ENCODE measurements around the gene ST8SIA6.

The ST8SIA6 gene

DNA sequence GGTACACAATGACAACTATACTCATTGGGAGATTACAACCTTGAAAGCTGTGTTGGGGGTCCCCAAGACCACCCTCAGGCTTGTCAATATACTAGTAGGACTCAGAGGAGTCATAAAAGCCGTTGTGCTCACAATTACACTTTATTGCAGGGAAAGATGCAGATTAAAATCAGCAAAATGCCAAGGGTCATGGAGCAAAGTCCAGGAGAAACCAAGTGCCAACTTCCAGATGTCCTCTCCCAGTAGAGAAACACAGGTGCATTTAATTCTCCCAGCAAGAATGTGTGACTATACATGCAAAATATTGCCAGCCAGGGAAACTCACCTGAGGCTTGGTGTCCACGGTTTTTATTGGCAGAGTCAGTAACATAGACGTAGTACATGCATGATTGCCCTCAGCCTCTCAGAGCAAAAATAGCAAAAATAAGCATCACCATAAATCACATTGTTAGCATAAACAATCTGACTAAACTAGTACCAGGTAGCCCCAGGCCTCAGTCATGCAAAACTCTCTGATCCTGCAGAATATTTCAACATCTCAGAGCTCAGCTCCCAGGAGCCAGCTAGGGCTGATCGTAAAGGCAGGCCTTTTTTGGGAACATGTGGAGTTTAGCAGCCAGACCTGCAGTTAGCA lies 175.7 kb downstream of the ST8SIA6 start:
- TF ChIP-seq ZFP3 (CRISPR knock-in tag; IDR thresholded peaks at IDR 0.05), result no peak
- no peak for TF ChIP-seq BACH2 (CRISPR knock-in tag; IDR thresholded peaks at IDR 0.05; ENCODE audit: borderline replicate concordance)
- TF ChIP-seq TOX (CRISPR knock-in tag; IDR thresholded peaks at IDR 0.05; ENCODE audit: borderline replicate concordance), result no peak
- no peak for ATAC-seq

DNA sequence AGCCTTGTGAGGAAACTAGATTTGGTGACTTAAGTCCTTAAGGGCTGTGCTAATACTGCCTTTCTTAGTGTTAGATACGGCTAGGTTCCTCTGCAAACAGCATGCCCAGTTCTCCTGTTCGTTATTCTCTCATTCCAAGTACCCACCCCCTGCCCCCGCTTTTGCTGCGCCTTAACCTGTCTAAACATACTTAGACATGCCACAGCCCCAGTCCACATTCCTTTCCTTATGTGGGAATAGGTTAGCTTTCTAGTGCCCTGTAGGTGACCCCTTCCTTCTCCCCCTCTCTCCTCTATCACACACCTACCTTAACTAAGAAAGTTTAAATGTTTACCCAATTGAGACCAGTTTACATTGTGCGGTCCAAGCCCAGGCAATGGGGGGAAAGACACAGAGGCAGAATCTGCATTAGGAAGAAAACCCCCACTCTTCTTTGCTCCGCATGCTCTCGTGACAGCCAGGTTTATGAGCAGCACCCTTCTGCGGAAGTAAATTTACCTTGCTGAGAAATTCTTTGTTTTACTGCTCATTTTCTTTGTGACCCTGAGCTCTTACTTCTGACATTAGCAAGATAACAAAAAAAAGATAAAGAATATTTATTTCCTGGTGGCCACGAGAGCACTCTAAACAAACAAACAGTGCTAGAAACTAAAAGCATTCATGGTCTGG lies 177.5 kb downstream of the ST8SIA6 start:
- ATAC-seq, result no peak
- TF ChIP-seq GLIS3 (CRISPR knock-in tag; IDR thresholded peaks at IDR 0.05) (no peak), TOX (CRISPR knock-in tag; IDR thresholded peaks at IDR 0.05; ENCODE audit: borderline replicate concordance) (no peak), PPARA (CRISPR knock-in tag; IDR thresholded peaks at IDR 0.05; ENCODE audit: borderline replicate concordance) (no peak), CSDC2 (CRISPR knock-in tag; IDR thresholded peaks at IDR 0.05) (no peak), ZFP30 (CRISPR knock-in tag; IDR thresholded peaks at IDR 0.05) (no peak), RARB (CRISPR knock-in tag; IDR thresholded peaks at IDR 0.05) (no peak)

DNA sequence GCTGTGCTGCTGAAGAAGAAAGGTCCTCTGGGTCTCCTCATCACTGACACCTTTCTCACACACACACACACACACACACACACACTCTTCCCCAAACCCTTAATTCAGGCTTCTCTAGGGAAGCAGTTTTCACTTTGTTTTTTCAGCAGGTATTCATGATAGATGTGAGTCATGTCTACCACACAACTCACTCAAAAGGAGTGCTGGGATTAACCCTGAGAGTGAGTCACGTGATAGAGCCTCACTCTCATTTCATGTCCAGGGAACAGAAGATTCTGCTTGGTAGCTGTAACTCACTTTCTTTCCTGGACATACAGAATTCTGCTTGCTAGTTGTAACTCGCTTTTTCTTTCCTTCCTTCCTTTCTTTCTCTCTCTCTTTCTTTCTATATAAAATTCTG lies 181.0 kb downstream of the ST8SIA6 start:
- ATAC-seq, result peak; percentile 62
- TF ChIP-seq ZC3H10 (CRISPR knock-in tag; IDR thresholded peaks at IDR 0.05) (0 out of 2 replicates have a peak, but pooled peaks have one; percentile 14), CSDC2 (CRISPR knock-in tag; IDR thresholded peaks at IDR 0.05) (no peak)

DNA sequence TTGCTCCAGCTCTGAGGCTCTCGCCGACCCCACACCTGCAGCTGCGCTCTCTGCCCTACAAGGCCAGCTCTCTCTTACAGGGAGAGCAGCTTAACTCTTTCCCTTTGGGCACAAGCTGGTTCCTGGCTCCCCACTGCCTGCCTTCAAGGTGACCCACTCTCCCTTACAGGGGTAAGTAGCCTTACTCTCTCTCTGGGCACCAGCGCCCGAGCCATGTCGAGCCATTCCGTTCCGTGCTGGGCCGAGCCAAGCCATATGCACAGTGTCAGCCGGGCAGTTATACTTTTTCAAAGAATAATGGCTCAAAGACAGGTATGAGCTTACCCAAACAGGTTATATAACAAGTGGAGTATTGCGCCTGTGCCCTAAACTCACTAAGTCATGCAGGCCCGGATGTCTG lies 181.7 kb downstream of the ST8SIA6 start:
- no peak for ATAC-seq

More for the DNA sequence above, 181.7 kb downstream of the ST8SIA6 start:
- TF ChIP-seq ZFP3 (CRISPR knock-in tag; IDR thresholded peaks at IDR 0.05), result no peak
- TF ChIP-seq GLIS3 (CRISPR knock-in tag; IDR thresholded peaks at IDR 0.05), result no peak
- TF ChIP-seq ZNF70 (CRISPR knock-in tag; IDR thresholded peaks at IDR 0.05), result no peak
- TF ChIP-seq TOX (CRISPR knock-in tag; IDR thresholded peaks at IDR 0.05; ENCODE audit: borderline replicate concordance), result no peak
- TF ChIP-seq SNAI2 (CRISPR knock-in tag; IDR thresholded peaks at IDR 0.05), result no peak
- TF ChIP-seq ISL1 (CRISPR knock-in tag; IDR thresholded peaks at IDR 0.05), result no peak
- TF ChIP-seq, protein P1, sequence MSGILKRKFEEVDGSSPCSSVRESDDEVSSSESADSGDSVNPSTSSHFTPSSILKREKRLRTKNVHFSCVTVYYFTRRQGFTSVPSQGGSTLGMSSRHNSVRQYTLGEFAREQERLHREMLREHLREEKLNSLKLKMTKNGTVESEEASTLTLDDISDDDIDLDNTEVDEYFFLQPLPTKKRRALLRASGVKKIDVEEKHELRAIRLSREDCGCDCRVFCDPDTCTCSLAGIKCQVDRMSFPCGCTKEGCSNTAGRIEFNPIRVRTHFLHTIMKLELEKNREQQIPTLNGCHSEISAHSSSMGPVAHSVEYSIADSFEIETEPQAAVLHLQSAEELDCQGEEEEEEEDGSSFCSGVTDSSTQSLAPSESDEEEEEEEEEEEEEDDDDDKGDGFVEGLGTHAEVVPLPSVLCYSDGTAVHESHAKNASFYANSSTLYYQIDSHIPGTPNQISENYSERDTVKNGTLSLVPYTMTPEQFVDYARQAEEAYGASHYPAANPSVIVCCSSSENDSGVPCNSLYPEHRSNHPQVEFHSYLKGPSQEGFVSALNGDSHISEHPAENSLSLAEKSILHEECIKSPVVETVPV (CRISPR knock-in tag; IDR thresholded peaks at IDR 0.05), result no peak
- TF ChIP-seq ARNTL (CRISPR knock-in tag; IDR thresholded peaks at IDR 0.05; ENCODE audit: borderline replicate concordance, low read depth), result no peak
- TF ChIP-seq, protein P2, sequence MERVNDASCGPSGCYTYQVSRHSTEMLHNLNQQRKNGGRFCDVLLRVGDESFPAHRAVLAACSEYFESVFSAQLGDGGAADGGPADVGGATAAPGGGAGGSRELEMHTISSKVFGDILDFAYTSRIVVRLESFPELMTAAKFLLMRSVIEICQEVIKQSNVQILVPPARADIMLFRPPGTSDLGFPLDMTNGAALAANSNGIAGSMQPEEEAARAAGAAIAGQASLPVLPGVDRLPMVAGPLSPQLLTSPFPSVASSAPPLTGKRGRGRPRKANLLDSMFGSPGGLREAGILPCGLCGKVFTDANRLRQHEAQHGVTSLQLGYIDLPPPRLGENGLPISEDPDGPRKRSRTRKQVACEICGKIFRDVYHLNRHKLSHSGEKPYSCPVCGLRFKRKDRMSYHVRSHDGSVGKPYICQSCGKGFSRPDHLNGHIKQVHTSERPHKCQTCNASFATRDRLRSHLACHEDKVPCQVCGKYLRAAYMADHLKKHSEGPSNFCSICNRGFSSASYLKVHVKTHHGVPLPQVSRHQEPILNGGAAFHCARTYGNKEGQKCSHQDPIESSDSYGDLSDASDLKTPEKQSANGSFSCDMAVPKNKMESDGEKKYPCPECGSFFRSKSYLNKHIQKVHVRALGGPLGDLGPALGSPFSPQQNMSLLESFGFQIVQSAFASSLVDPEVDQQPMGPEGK (CRISPR knock-in tag; IDR thresholded peaks at IDR 0.05; ENCODE audit: borderline replicate concordance), result no peak
- no peak for TF ChIP-seq RARB (CRISPR knock-in tag; IDR thresholded peaks at IDR 0.05)
- TF ChIP-seq TCF4 (CRISPR knock-in tag; IDR thresholded peaks at IDR 0.05; ENCODE audit: borderline replicate concordance), result no peak
- TF ChIP-seq OSR1 (CRISPR knock-in tag; IDR thresholded peaks at IDR 0.05), result no peak
- TF ChIP-seq ZNF565 (CRISPR knock-in tag; conservative IDR thresholded peaks at IDR 0.05; ENCODE audit: low read depth), result no peak
- no peak for TF ChIP-seq ESRRG (CRISPR knock-in tag; IDR thresholded peaks at IDR 0.05)
- TF ChIP-seq BACH2 (CRISPR knock-in tag; IDR thresholded peaks at IDR 0.05; ENCODE audit: borderline replicate concordance), result no peak
- TF ChIP-seq CSDC2 (CRISPR knock-in tag; IDR thresholded peaks at IDR 0.05), result no peak
- TF ChIP-seq, protein P3, sequence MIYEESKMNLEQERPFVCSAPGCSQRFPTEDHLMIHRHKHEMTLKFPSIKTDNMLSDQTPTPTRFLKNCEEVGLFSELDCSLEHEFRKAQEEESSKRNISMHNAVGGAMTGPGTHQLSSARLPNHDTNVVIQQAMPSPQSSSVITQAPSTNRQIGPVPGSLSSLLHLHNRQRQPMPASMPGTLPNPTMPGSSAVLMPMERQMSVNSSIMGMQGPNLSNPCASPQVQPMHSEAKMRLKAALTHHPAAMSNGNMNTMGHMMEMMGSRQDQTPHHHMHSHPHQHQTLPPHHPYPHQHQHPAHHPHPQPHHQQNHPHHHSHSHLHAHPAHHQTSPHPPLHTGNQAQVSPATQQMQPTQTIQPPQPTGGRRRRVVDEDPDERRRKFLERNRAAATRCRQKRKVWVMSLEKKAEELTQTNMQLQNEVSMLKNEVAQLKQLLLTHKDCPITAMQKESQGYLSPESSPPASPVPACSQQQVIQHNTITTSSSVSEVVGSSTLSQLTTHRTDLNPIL (CRISPR knock-in tag; IDR thresholded peaks at IDR 0.05; ENCODE audit: low read depth), result no peak
- TF ChIP-seq, protein P4, sequence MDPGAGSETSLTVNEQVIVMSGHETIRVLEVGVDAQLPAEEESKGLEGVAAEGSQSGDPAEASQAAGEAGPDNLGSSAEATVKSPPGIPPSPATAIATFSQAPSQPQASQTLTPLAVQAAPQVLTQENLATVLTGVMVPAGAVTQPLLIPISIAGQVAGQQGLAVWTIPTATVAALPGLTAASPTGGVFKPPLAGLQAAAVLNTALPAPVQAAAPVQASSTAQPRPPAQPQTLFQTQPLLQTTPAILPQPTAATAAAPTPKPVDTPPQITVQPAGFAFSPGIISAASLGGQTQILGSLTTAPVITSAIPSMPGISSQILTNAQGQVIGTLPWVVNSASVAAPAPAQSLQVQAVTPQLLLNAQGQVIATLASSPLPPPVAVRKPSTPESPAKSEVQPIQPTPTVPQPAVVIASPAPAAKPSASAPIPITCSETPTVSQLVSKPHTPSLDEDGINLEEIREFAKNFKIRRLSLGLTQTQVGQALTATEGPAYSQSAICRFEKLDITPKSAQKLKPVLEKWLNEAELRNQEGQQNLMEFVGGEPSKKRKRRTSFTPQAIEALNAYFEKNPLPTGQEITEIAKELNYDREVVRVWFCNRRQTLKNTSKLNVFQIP (CRISPR knock-in tag; IDR thresholded peaks at IDR 0.05; ENCODE audit: borderline replicate concordance, low read depth), result no peak
- TF ChIP-seq ZFP30 (CRISPR knock-in tag; IDR thresholded peaks at IDR 0.05), result no peak
- TF ChIP-seq PPARA (CRISPR knock-in tag; IDR thresholded peaks at IDR 0.05; ENCODE audit: borderline replicate concordance), result no peak
